ENCODE results near the gene BCOR. TPM values are rescaled to one million over a fixed set of nuclear protein-coding genes. Genes with fewer than 3 reads are reported as not detected.

Gene BCOR
- total and polyA plus RNA-seq, 2 of the 8 experiments (the other 6 are each of a cell fraction or from before 2014, with no cell fraction given) = 25.0 to 50.8 TPM

GRCh38 chrX:40147126-40147952 is 49.6 kb upstream of the BCOR start (continued):
- TF ChIP-seq, protein P1, sequence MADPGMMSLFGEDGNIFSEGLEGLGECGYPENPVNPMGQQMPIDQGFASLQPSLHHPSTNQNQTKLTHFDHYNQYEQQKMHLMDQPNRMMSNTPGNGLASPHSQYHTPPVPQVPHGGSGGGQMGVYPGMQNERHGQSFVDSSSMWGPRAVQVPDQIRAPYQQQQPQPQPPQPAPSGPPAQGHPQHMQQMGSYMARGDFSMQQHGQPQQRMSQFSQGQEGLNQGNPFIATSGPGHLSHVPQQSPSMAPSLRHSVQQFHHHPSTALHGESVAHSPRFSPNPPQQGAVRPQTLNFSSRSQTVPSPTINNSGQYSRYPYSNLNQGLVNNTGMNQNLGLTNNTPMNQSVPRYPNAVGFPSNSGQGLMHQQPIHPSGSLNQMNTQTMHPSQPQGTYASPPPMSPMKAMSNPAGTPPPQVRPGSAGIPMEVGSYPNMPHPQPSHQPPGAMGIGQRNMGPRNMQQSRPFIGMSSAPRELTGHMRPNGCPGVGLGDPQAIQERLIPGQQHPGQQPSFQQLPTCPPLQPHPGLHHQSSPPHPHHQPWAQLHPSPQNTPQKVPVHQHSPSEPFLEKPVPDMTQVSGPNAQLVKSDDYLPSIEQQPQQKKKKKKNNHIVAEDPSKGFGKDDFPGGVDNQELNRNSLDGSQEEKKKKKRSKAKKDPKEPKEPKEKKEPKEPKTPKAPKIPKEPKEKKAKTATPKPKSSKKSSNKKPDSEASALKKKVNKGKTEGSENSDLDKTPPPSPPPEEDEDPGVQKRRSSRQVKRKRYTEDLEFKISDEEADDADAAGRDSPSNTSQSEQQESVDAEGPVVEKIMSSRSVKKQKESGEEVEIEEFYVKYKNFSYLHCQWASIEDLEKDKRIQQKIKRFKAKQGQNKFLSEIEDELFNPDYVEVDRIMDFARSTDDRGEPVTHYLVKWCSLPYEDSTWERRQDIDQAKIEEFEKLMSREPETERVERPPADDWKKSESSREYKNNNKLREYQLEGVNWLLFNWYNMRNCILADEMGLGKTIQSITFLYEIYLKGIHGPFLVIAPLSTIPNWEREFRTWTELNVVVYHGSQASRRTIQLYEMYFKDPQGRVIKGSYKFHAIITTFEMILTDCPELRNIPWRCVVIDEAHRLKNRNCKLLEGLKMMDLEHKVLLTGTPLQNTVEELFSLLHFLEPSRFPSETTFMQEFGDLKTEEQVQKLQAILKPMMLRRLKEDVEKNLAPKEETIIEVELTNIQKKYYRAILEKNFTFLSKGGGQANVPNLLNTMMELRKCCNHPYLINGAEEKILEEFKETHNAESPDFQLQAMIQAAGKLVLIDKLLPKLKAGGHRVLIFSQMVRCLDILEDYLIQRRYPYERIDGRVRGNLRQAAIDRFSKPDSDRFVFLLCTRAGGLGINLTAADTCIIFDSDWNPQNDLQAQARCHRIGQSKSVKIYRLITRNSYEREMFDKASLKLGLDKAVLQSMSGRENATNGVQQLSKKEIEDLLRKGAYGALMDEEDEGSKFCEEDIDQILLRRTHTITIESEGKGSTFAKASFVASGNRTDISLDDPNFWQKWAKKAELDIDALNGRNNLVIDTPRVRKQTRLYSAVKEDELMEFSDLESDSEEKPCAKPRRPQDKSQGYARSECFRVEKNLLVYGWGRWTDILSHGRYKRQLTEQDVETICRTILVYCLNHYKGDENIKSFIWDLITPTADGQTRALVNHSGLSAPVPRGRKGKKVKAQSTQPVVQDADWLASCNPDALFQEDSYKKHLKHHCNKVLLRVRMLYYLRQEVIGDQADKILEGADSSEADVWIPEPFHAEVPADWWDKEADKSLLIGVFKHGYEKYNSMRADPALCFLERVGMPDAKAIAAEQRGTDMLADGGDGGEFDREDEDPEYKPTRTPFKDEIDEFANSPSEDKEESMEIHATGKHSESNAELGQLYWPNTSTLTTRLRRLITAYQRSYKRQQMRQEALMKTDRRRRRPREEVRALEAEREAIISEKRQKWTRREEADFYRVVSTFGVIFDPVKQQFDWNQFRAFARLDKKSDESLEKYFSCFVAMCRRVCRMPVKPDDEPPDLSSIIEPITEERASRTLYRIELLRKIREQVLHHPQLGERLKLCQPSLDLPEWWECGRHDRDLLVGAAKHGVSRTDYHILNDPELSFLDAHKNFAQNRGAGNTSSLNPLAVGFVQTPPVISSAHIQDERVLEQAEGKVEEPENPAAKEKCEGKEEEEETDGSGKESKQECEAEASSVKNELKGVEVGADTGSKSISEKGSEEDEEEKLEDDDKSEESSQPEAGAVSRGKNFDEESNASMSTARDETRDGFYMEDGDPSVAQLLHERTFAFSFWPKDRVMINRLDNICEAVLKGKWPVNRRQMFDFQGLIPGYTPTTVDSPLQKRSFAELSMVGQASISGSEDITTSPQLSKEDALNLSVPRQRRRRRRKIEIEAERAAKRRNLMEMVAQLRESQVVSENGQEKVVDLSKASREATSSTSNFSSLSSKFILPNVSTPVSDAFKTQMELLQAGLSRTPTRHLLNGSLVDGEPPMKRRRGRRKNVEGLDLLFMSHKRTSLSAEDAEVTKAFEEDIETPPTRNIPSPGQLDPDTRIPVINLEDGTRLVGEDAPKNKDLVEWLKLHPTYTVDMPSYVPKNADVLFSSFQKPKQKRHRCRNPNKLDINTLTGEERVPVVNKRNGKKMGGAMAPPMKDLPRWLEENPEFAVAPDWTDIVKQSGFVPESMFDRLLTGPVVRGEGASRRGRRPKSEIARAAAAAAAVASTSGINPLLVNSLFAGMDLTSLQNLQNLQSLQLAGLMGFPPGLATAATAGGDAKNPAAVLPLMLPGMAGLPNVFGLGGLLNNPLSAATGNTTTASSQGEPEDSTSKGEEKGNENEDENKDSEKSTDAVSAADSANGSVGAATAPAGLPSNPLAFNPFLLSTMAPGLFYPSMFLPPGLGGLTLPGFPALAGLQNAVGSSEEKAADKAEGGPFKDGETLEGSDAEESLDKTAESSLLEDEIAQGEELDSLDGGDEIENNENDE (IDR thresholded peaks at IDR 0.05; ENCODE audit: insufficient replicate concordance, low read length) = no peak
- no peak for TF ChIP-seq GTF2F1 (IDR thresholded peaks at IDR 0.05; ENCODE audit: borderline replicate concordance, low read depth, low read length)
- TF ChIP-seq SIX5 (IDR thresholded peaks at IDR 0.05; ENCODE audit: low read depth, low read length) = no peak
- peak; percentile 62 for TF ChIP-seq RNF2 (IDR thresholded peaks at IDR 0.05; ENCODE audit: borderline replicate concordance, low read depth, low read length, missing control alignments, poor library complexity, severe bottlenecking)
- TF ChIP-seq SP2 (IDR thresholded peaks at IDR 0.05; ENCODE audit: low read length) = no peak
- TF ChIP-seq GABPA (IDR thresholded peaks at IDR 0.05; ENCODE audit: borderline replicate concordance, insufficient read depth, low read length) = no peak
- TF ChIP-seq, protein P2, sequence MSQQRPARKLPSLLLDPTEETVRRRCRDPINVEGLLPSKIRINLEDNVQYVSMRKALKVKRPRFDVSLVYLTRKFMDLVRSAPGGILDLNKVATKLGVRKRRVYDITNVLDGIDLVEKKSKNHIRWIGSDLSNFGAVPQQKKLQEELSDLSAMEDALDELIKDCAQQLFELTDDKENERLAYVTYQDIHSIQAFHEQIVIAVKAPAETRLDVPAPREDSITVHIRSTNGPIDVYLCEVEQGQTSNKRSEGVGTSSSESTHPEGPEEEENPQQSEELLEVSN (IDR thresholded peaks at IDR 0.05) = peak; percentile 94
- peak; percentile 70; the same call in 1 of the 2 replicates for TF ChIP-seq SUZ12 (IDR thresholded peaks at IDR 0.05; ENCODE audit: low read length)

Measured in H1 (cell line).